RWPE2 (cell line): Measurements from ENCODE around the gene PCDHGA2.
A peak's percentile ranks its signal among the peaks of the same experiment; 100 is the strongest.
"Not testable (repeated sequence)": the region's sequence is repeated elsewhere in the genome, so short reads cannot be mapped to it uniquely, and the experiment has no call there.

Source experiments
- ATAC-seq: fragments of 200-7000 bp; cut with Tn5 transposase; 3 replicates; pipeline ENCODE4 v1.9.1; 2021; ENCODE audit warnings: low read depth
- DNase-seq: peaks from one replicate; pipeline ENCODE4 v3.0.0-alpha.2; 2020; ENCODE audit warnings: low spot score
- H3K27ac ChIP-seq: fragments of 450-650 bp; 2 replicates; pipeline ENCODE4 v1.5.1; 2017; ENCODE audit warnings: mild to moderate bottlenecking; ENCODE audit not compliant: poor library complexity, severe bottlenecking
- H3K27me3 ChIP-seq: fragments of 250-450 bp; sonication (Bioruptor Pico); 2 replicates; pipeline ENCODE4 v1.5.1; 2021; ENCODE audit warnings: mild to moderate bottlenecking, moderate library complexity; ENCODE audit not compliant: insufficient read depth, poor library complexity, severe bottlenecking
- H3K36me3 ChIP-seq: fragments of 250-450 bp; sonication (Bioruptor Pico); 2 replicates; pipeline ENCODE4 v1.5.1; 2020; ENCODE audit warnings: low read depth, mild to moderate bottlenecking, moderate library complexity
- H3K4me1 ChIP-seq: fragments of 250-450 bp; sonication (Bioruptor Pico); 2 replicates; pipeline ENCODE4 v1.5.1; 2021; ENCODE audit warnings: mild to moderate bottlenecking, moderate library complexity; ENCODE audit not compliant: insufficient read depth, poor library complexity, severe bottlenecking
- H3K4me3 ChIP-seq: fragments of 250-450 bp; sonication (Bioruptor Pico); 2 replicates; pipeline ENCODE4 v1.5.1; 2021; ENCODE audit warnings: mild to moderate bottlenecking, moderate library complexity; ENCODE audit not compliant: severe bottlenecking
- H3K9me3 ChIP-seq: fragments of 250-450 bp; sonication (Bioruptor Pico); 2 replicates; pipeline ENCODE4 v1.5.1; 2021; ENCODE audit warnings: mild to moderate bottlenecking, moderate library complexity; ENCODE audit not compliant: severe bottlenecking
- CTCF ChIP-seq: fragments of 450-650 bp; IDR thresholded peaks from one replicate; pipeline ENCODE4 v1.5.1; 2017; ENCODE audit warnings: mild to moderate bottlenecking, moderate library complexity; ENCODE audit not compliant: poor library complexity, severe bottlenecking

PCDHGA2 gene

GRCh38 chr5:141338538-141339306 is at the start of gene PCDHGA2:
TSS of gene PCDHGA2 (plus strand) at chr5:141338760.
- Histone ChIP-seq H3K9me3 (peaks cover 7% of the 10 kb centered on the region), H3K4me1 (no peaks in the 10 kb centered on the region), H3K27me3 (peaks cover 94% of the 10 kb centered on the region), H3K27ac (no peak within 1 kb of the TSS), H3K36me3 (no peaks in the 10 kb centered on the region), H3K4me3 (peak within 1 kb of the TSS; percentile 21)
- DNase-seq (no peak), ATAC-seq (peak; percentile 41)
- TF ChIP-seq CTCF: peak; percentile 51

GRCh38 chr5:141298376-141298775 is 40.2 kb upstream of the PCDHGA2 start:
- no peak for ATAC-seq
- no peak for TF ChIP-seq CTCF
- DNase-seq: no peak
- Histone ChIP-seq H3K27ac (no peak overlapping the region), H3K36me3 (no peaks in the 10 kb centered on the region), H3K4me3 (no peak overlapping the region), H3K4me1 (no peaks in the 10 kb centered on the region), H3K27me3 (no peaks in the 10 kb centered on the region), H3K9me3 (peaks cover 8% of the 10 kb centered on the region)

- ATAC-seq: no peak
- Histone ChIP-seq H3K4me1 (no peaks in the 10 kb centered on the region), H3K4me3 (no peak within 1 kb of the TSS), H3K27ac (no peak within 1 kb of the TSS), H3K36me3 (no peaks in the 10 kb centered on the region), H3K27me3 (no peaks in the 10 kb centered on the region), H3K9me3 (peaks cover 11% of the 10 kb centered on the region)
- DNase-seq: no peak
- no peak for TF ChIP-seq CTCF
Observed at GRCh38 chr5:141303756-141304155, 34.8 kb upstream of the PCDHGA2 start, which contains the start of gene SLC25A2. TSS of gene SLC25A2 (minus strand) at chr5:141304049. CDS start at chr5:141303865, 184 bp downstream.

- TF ChIP-seq CTCF: no peak
- Histone ChIP-seq H3K27me3 (no peaks in the 10 kb centered on the region), H3K27ac (no peak overlapping the region), H3K9me3 (peaks cover 11% of the 10 kb centered on the region), H3K4me3 (no peak overlapping the region), H3K36me3 (no peaks in the 10 kb centered on the region), H3K4me1 (no peaks in the 10 kb centered on the region)
- no peak for ATAC-seq
- no peak for DNase-seq
Observed at GRCh38 chr5:141306630-141307029, 31.9 kb upstream of the PCDHGA2 start.

GRCh38 chr5:141313711-141314110 is 24.8 kb upstream of the PCDHGA2 start:
- H3K4me3 ChIP-seq: no peak overlapping the region
- no peak for TF ChIP-seq CTCF
- no peaks in the 10 kb centered on the region for H3K4me1 ChIP-seq
- no peak overlapping the region for H3K27ac ChIP-seq
- no peaks in the 10 kb centered on the region for H3K27me3 ChIP-seq
- DNase-seq (no peak), ATAC-seq (no peak)
- H3K36me3 ChIP-seq: peaks cover 10% of the 10 kb centered on the region
- H3K9me3 ChIP-seq: peaks cover 22% of the 10 kb centered on the region

GRCh38 chr5:141316963-141317362 is 21.6 kb upstream of the PCDHGA2 start:
- H3K4me3 ChIP-seq, H3K4me1 ChIP-seq, H3K27me3 ChIP-seq, H3K27ac ChIP-seq, ATAC-seq, DNase-seq: not testable (repeated sequence)
- peaks cover 24% of the 10 kb centered on the region for H3K36me3 ChIP-seq
- H3K9me3 ChIP-seq: peaks cover 36% of the 10 kb centered on the region
